H1 (cell line): Measurements from ENCODE around the gene B4GALNT3. TPM values are rescaled to one million over a fixed set of nuclear protein-coding genes. Genes with fewer than 3 reads are reported as not detected.

Experiments
- CTCF ChIA-PET: fragments of 300-600 bp; sonication (Branson Sonifier 250); formaldehyde crosslinking; loops from one replicate; lab custom pipeline; 2021; ENCODE audit not compliant: partially characterized antibody; lab: Charles Lee
- POLR2A ChIA-PET: fragments of 300-600 bp; sonication (Branson Sonifier 250); formaldehyde crosslinking; loops from one replicate; lab custom pipeline; 2021; ENCODE audit warnings: inconsistent platforms; ENCODE audit not compliant: partially characterized antibody; lab: Charles Lee
- DNase-seq, 2 experiments: peaks; one replicate each; pipeline versions ENCODE4 v3.0.0 to v3.0.0-alpha.2; 2010 to 2022; ENCODE audit warnings: low spot score in 2 of 2, low read depth in 1 of 2, mixed read lengths in 1 of 2
- FAIRE-seq: peaks from 2 replicates; lab custom pipeline; 2011; peaks lifted over from hg19 to GRCh38; lab: Jason Lieb, UNC
- H2AFZ ChIP-seq: 2 replicates; pipeline ENCODE4 v1.8.1; 2012; ENCODE audit warnings: low read length, inconsistent platforms
- H2AK5ac ChIP-seq: 2 replicates; pipeline ENCODE4 v1.6.1; 2013; ENCODE audit warnings: low read depth, low read length
- H2BK120ac ChIP-seq: replicated peaks from 2 replicates; pipeline ENCODE3; 2013; ENCODE audit warnings: low read depth, low read length, inconsistent platforms
- H2BK12ac ChIP-seq: 2 replicates; pipeline ENCODE4 v1.6.1; 2013; ENCODE audit warnings: low read depth, low read length
- H2BK15ac ChIP-seq: 2 replicates; pipeline ENCODE4 v1.6.1; 2013; ENCODE audit warnings: low read length
- H2BK20ac ChIP-seq: 2 replicates; pipeline ENCODE4 v1.6.1; 2013; ENCODE audit warnings: low read length
- H2BK5ac ChIP-seq: 2 replicates; pipeline ENCODE4 v1.6.1; 2013; ENCODE audit warnings: low read depth, low read length
- H3K14ac ChIP-seq: 2 replicates; pipeline ENCODE4 v1.6.1; 2013; ENCODE audit warnings: inconsistent platforms; ENCODE audit not compliant: insufficient read length
- H3K18ac ChIP-seq: 2 replicates; pipeline ENCODE4 v1.6.1; 2013; ENCODE audit warnings: low read length; ENCODE audit errors: extremely low read depth
- H3K23ac ChIP-seq: 2 replicates; pipeline ENCODE4 v1.6.1; 2013; ENCODE audit warnings: inconsistent platforms; ENCODE audit not compliant: insufficient read length
- H3K23me2 ChIP-seq: 2 replicates; pipeline ENCODE4 v1.6.1; 2013; ENCODE audit warnings: low read depth, low read length
- H3K27ac ChIP-seq: 2 replicates; pipeline ENCODE4 v1.6.1; 2011; ENCODE audit warnings: low read depth, low read length, inconsistent platforms
- H3K27me3 ChIP-seq, 4 experiments: replicated peaks in 1 of 4; 1 replicate in 1 of 4; 2 replicates in 3 of 4; pipeline versions ENCODE4 v1.6.1 to v1.8.1; 2011 to 2013; ENCODE audit warnings: low read length in 3 of 4, mild to moderate bottlenecking in 3 of 4, inconsistent platforms in 2 of 4, mixed read lengths in 2 of 4, moderate library complexity in 1 of 4; ENCODE audit not compliant: control insufficient read depth in 3 of 4, insufficient read depth in 3 of 4; ENCODE audit errors: extremely low read depth in 1 of 4
- H3K36me3 ChIP-seq, 4 experiments: 2 replicates each; pipeline versions ENCODE4 v1.6.1 to v1.8.1; 2011 to 2013; ENCODE audit warnings: mild to moderate bottlenecking in 4 of 4, low read length in 3 of 4, moderate library complexity in 2 of 4, control low read depth in 1 of 4, inconsistent platforms in 1 of 4; ENCODE audit not compliant: insufficient read depth in 4 of 4, control insufficient read depth in 2 of 4
- H3K4ac ChIP-seq: replicated peaks from 2 replicates; pipeline ENCODE3; 2013; ENCODE audit warnings: low read length, low read depth, mixed read lengths, inconsistent platforms; ENCODE audit not compliant: insufficient read length
- H3K4me1 ChIP-seq, 4 experiments: replicated peaks in 1 of 4; 1 replicate in 1 of 4; 2 replicates in 3 of 4; pipeline versions ENCODE4 v1.6.1 to v1.8.1; 2011 to 2013; ENCODE audit warnings: low read length in 3 of 4, inconsistent platforms in 2 of 4, mixed read lengths in 1 of 4; ENCODE audit not compliant: insufficient read depth in 4 of 4, control insufficient read depth in 3 of 4
- H3K4me2 ChIP-seq, 2 experiments: 2 replicates each; pipeline versions ENCODE4 v1.6.1 to v1.8.1; 2011 to 2013; ENCODE audit warnings: low read depth in 2 of 2, low read length in 2 of 2, control low read depth in 1 of 2, inconsistent platforms in 1 of 2, mild to moderate bottlenecking in 1 of 2; ENCODE audit not compliant: insufficient read depth in 1 of 2
- H3K4me3 ChIP-seq, 4 experiments: fragments of 200-600, 300-600 bp in 1 of 4; sonication (generic), shearing (Covaris generic), sonication (Bioruptor Twin) in 1 of 4; 2 replicates each; pipeline versions ENCODE4 v1.5.1 to v1.8.1; 2011 to 2016; ENCODE audit warnings: low read length in 4 of 4, low read depth in 3 of 4, control low read depth in 2 of 4, inconsistent platforms in 2 of 4, mild to moderate bottlenecking in 2 of 4, mixed read lengths in 1 of 4, moderate library complexity in 1 of 4; ENCODE audit not compliant: insufficient read depth in 2 of 4; ENCODE audit errors: extremely low read depth in 1 of 4
- H3K56ac ChIP-seq: replicated peaks from 2 replicates; pipeline ENCODE3; 2013; ENCODE audit warnings: low read depth, mild to moderate bottlenecking, mixed read lengths, low read length, inconsistent platforms; ENCODE audit not compliant: insufficient read length
- H3K79me1 ChIP-seq: 2 replicates; pipeline ENCODE4 v1.6.1; 2013; ENCODE audit warnings: low read depth, low read length, control low read depth
- H3K79me2 ChIP-seq, 2 experiments: 2 replicates each; pipeline versions ENCODE4 v1.6.1 to v1.8.1; 2012 to 2013; ENCODE audit warnings: low read length in 2 of 2, mild to moderate bottlenecking in 2 of 2, inconsistent platforms in 1 of 2; ENCODE audit not compliant: insufficient read depth in 2 of 2, control insufficient read depth in 1 of 2
- H3K9ac ChIP-seq, 4 experiments: replicated peaks in 1 of 4; 1 replicate in 1 of 4; 2 replicates in 3 of 4; pipeline versions ENCODE4 v1.6.1 to v1.8.1; 2011 to 2013; ENCODE audit warnings: low read depth in 3 of 4, low read length in 3 of 4, control low read depth in 2 of 4, mild to moderate bottlenecking in 2 of 4, moderate library complexity in 2 of 4, inconsistent platforms in 1 of 4; ENCODE audit errors: extremely low read depth in 1 of 4
- H3K9me3 ChIP-seq, 2 experiments: 2 replicates each; pipeline versions ENCODE4 v1.6.1 to v1.8.1; 2012 to 2013; ENCODE audit warnings: mild to moderate bottlenecking in 2 of 2, moderate library complexity in 2 of 2, control low read depth in 1 of 2, inconsistent platforms in 1 of 2, low read depth in 1 of 2, low read length in 1 of 2, mixed read lengths in 1 of 2; ENCODE audit not compliant: insufficient read depth in 2 of 2
- H4K20me1 ChIP-seq, 2 experiments: replicated peaks in 1 of 2; 2 replicates each; pipeline versions ENCODE3 to v1.8.1; 2011 to 2013; ENCODE audit warnings: inconsistent platforms in 2 of 2, low read length in 2 of 2, mild to moderate bottlenecking in 1 of 2; ENCODE audit not compliant: insufficient read depth in 2 of 2, control insufficient read depth in 1 of 2
- H4K5ac ChIP-seq: 2 replicates; pipeline ENCODE4 v1.6.1; 2013; ENCODE audit warnings: low read length, low read depth, mixed read lengths, inconsistent platforms; ENCODE audit not compliant: insufficient read length
- H4K8ac ChIP-seq: 2 replicates; pipeline ENCODE4 v1.8.0; 2013; ENCODE audit warnings: mild to moderate bottlenecking, moderate library complexity, low read length, inconsistent platforms; ENCODE audit not compliant: insufficient read depth; ENCODE audit errors: extremely low read depth
- H4K91ac ChIP-seq: replicated peaks from 2 replicates; pipeline ENCODE3; 2013; ENCODE audit warnings: low read length, mixed read lengths, inconsistent platforms; ENCODE audit not compliant: insufficient read length
- CEBPB ChIP-seq: IDR thresholded peaks from 2 replicates; pipeline ENCODE4 v1.6.1; 2012; ENCODE audit warnings: low read depth, low read length
- CREB1 ChIP-seq: IDR thresholded peaks from 2 replicates; pipeline ENCODE4 v1.6.1; 2012; ENCODE audit warnings: inconsistent platforms
- SP2 ChIP-seq: IDR thresholded peaks from 2 replicates; pipeline ENCODE4 v1.6.1; 2012; ENCODE audit warnings: mild to moderate bottlenecking, low read length, inconsistent platforms
- WGBS, 2 experiments: shearing (Covaris generic) in 1 of 2; methylation state at CpG; one replicate each; pipeline versions ENCODE4 v1.1.6 to v1.1.7; 2013 to 2015; ENCODE audit warnings: low lambda C conversion rate in 2 of 2, mixed read lengths in 2 of 2, inconsistent platforms in 1 of 2, low coverage in 1 of 2, missing lambda C conversion rate in 1 of 2; ENCODE audit not compliant: insufficient replicate concordance in 2 of 2, insufficient coverage in 1 of 2, insufficient read length in 1 of 2; ENCODE audit errors: extremely low coverage in 1 of 2, missing lambda C conversion rate in 1 of 2; 5-methylcytosine and 5-hydroxymethylcytosine counted together
- polyA plus RNA-seq, 7 experiments: library from polyadenylated mRNA; depleted of rRNA in 3 of 7; stranded (reverse) in 5 of 7; unstranded in 2 of 7; fragments of >200 nt in 5 of 7; fragments of 200-250 nt in 2 of 7; gene quantifications; 1 replicate in 5 of 7; 2 replicates in 1 of 7; 4 replicates in 1 of 7; pipeline versions ENCODE4 v1.2.1 to v1.2.3, GENCODE V29; 2011 to 2013; ENCODE audit warnings: missing spikeins in 2 of 7, mixed read lengths in 2 of 7
- total RNA-seq: library from RNA; stranded (reverse); fragmentation: NEBNext Ultra II Directional; extraction: Animal tissue kit (Norgen Biotek cat#: 25700); gene quantifications from 2 replicates; pipeline ENCODE4 v1.2.1, GENCODE V29; 2021
- TF ChIP-seq, protein P1 (sequence below): IDR thresholded peaks from 2 replicates; pipeline ENCODE4 v1.6.1; 2012; ENCODE audit warnings: low read length, inconsistent platforms

The B4GALNT3 gene
- total and polyA plus RNA-seq, 2 of the 8 experiments (the other 6 are each of a cell fraction or from before 2014, with no cell fraction given), result 12.5 to 20.3 TPM

GRCh38 chr12:503111-503761 is 43.5 kb downstream of the B4GALNT3 start:
- H3K23ac ChIP-seq, result no peak overlapping the region
- no peaks in the 10 kb centered on the region for H3K9me3 ChIP-seq
- H2AFZ ChIP-seq, result no peak overlapping the region
- H2BK20ac ChIP-seq, result no peak overlapping the region
- no peaks in the 10 kb centered on the region for H3K79me2 ChIP-seq
- H3K14ac ChIP-seq, result no peak overlapping the region
- ChIA-PET CTCF (interaction anchor here (0.9 to 2.0 kb wide), 6 partner anchors 16 to 50 kb away, joined by 3 to 11 read pairs (median 4); no protein-coding TSS in a partner anchor), POLR2A (interaction anchor here (1.2 to 1.3 kb wide), 2 partner anchors 16 to 55 kb away, joined by 3 read pairs; no protein-coding TSS in a partner anchor)
- peaks cover 0 to 6% (median 3%) of the 10 kb centered on the region in 4 experiments; a peak in 6 of 7 replicates for H3K4me1 ChIP-seq
- H3K36me3 ChIP-seq, result no peaks in the 10 kb centered on the region
- H4K91ac ChIP-seq, result no peak overlapping the region
- H3K4ac ChIP-seq, result no peak overlapping the region
- H4K8ac ChIP-seq, result no peak overlapping the region
- FAIRE-seq, result no peak
- H2BK12ac ChIP-seq, result 0 out of 2 replicates have a peak overlapping the region, but pooled peaks have one; percentile 92
- no peaks in the 10 kb centered on the region for H4K20me1 ChIP-seq
- DNase-seq, result no peak
- H3K27me3 ChIP-seq, result no peaks in the 10 kb centered on the region
- 0 out of 2 replicates have a peak, but pooled peaks cover 2% of the 10 kb centered on the region for H3K23me2 ChIP-seq
- no peak overlapping the region for H3K4me2 ChIP-seq
- no peak overlapping the region for H3K4me3 ChIP-seq
- H2BK5ac ChIP-seq, result peak overlapping the region; percentile 49; the same call in 1 of the 2 replicates
- peak overlapping the region; percentile 83 for H3K18ac ChIP-seq
- peaks cover 2% of the 10 kb centered on the region; the same call in 1 of the 2 replicates for H3K79me1 ChIP-seq
- no peak overlapping the region for H3K56ac ChIP-seq
- no peak overlapping the region for H4K5ac ChIP-seq
- H3K27ac ChIP-seq, result no peak overlapping the region
- 90% methylated on average over 7 of the region's 7 CpGs; no CpG with 5 or more reads in 1 of the 2 experiments for WGBS, 2 experiments
- H3K9ac ChIP-seq, result no peak overlapping the region
- H2BK15ac ChIP-seq, result 0 out of 2 replicates have a peak overlapping the region, but pooled peaks have one; percentile 40
- no peak overlapping the region for H2BK120ac ChIP-seq
- H2AK5ac ChIP-seq, result no peak overlapping the region
- no peak for TF ChIP-seq CREB1
- no peak for TF ChIP-seq SP2
- TF ChIP-seq, protein P1, sequence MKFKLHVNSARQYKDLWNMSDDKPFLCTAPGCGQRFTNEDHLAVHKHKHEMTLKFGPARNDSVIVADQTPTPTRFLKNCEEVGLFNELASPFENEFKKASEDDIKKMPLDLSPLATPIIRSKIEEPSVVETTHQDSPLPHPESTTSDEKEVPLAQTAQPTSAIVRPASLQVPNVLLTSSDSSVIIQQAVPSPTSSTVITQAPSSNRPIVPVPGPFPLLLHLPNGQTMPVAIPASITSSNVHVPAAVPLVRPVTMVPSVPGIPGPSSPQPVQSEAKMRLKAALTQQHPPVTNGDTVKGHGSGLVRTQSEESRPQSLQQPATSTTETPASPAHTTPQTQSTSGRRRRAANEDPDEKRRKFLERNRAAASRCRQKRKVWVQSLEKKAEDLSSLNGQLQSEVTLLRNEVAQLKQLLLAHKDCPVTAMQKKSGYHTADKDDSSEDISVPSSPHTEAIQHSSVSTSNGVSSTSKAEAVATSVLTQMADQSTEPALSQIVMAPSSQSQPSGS, result no peak
- no peak for TF ChIP-seq CEBPB
